ENCODE results near the gene ABT1. TPM values are rescaled to one million over a fixed set of nuclear protein-coding genes. Genes with fewer than 3 reads are reported as not detected.

ABT1 gene
- total RNA-seq, 1 experiment from 2014 or later = 25.9 TPM

GRCh38 chr6:26571592-26572296 is 25.0 kb upstream of the ABT1 start:
- peak; percentile 93 for DNase-seq (ENCODE audit: low read depth)

- peak; percentile 81 for DNase-seq (ENCODE audit: low read depth)
Observed at GRCh38 chr6:26575494-26575939, 21.2 kb upstream of the ABT1 start.

GRCh38 chr6:26576407-26576843 is 20.3 kb upstream of the ABT1 start:
- DNase-seq (ENCODE audit: low read depth) = no peak

- peak; percentile 93 for DNase-seq (ENCODE audit: low read depth)
Observed at GRCh38 chr6:26576929-26577719, 19.6 kb upstream of the ABT1 start.

GRCh38 chr6:26577720-26578072 is 19.1 kb upstream of the ABT1 start:
- DNase-seq (ENCODE audit: low read depth) = no peak

- DNase-seq (ENCODE audit: low read depth) = no peak
Observed at GRCh38 chr6:26578279-26578678, 18.5 kb upstream of the ABT1 start.

GRCh38 chr6:26578741-26579140 is 18.0 kb upstream of the ABT1 start:
- DNase-seq (ENCODE audit: low read depth) = no peak

GRCh38 chr6:26581164-26581915 is 15.4 kb upstream of the ABT1 start:
- DNase-seq (ENCODE audit: low read depth) = no peak

GRCh38 chr6:26588965-26589364 is 7.8 kb upstream of the ABT1 start:
- no peak for DNase-seq (ENCODE audit: low read depth)

GRCh38 chr6:26592649-26593048 is 4.1 kb upstream of the ABT1 start:
- DNase-seq (ENCODE audit: low read depth) = no peak

- DNase-seq (ENCODE audit: low read depth) = no peak
Observed at GRCh38 chr6:26593278-26594130, 3.2 kb upstream of the ABT1 start.

- no peak for DNase-seq (ENCODE audit: low read depth)
Observed at GRCh38 chr6:26594131-26594498, 2.6 kb upstream of the ABT1 start.

GRCh38 chr6:26594730-26595632 is 1.8 kb upstream of the ABT1 start:
- DNase-seq (ENCODE audit: low read depth) = peak; percentile 87

- peak; percentile 94 for DNase-seq (ENCODE audit: low read depth)
Observed at GRCh38 chr6:26595669-26596269, 984 bp upstream of the ABT1 start.

- DNase-seq (ENCODE audit: low read depth) = no peak
Observed at GRCh38 chr6:26597389-26597766, 625 bp downstream of the ABT1 start.

GRCh38 chr6:26597821-26598220 is 1.1 kb downstream of the ABT1 start:
- DNase-seq (ENCODE audit: low read depth) = no peak

- DNase-seq (ENCODE audit: low read depth) = no peak
Observed at GRCh38 chr6:26598267-26598666, 1.5 kb downstream of the ABT1 start.

GRCh38 chr6:26599134-26599533 is 2.4 kb downstream of the ABT1 start:
- DNase-seq (ENCODE audit: low read depth) = no peak

GRCh38 chr6:26599591-26599990 is 2.8 kb downstream of the ABT1 start:
- DNase-seq (ENCODE audit: low read depth) = no peak

GRCh38 chr6:26600759-26601158 is 4.0 kb downstream of the ABT1 start:
- DNase-seq (ENCODE audit: low read depth) = no peak

All from Daoy (cell line).